Naive thymus-derived CD4-positive, alpha-beta T cell (primary cell): ENCODE data around the gene DDC. TPM values are rescaled to one million over a fixed set of nuclear protein-coding genes. Genes with fewer than 3 reads are reported as not detected.

Source experiments
- ATAC-seq: fragments of 150-1000 bp; cut with Tn5 transposase; 2 replicates; pipeline ENCODE4 v1.10.0; 2021; ENCODE audit warnings: mild to moderate bottlenecking, moderate library complexity
- CTCF ChIA-PET: fragments of 350-600 bp; sonication (Branson Sonifier 250); formaldehyde crosslinking; loops from one replicate; lab custom pipeline; 2021; ENCODE audit warnings: antibody characterized with exemption; lab: Charles Lee
- POLR2A ChIA-PET: fragments of 350-600 bp; sonication (Branson Sonifier 250); formaldehyde crosslinking; loops from one replicate; lab custom pipeline; 2021; ENCODE audit warnings: antibody characterized with exemption, inconsistent platforms; lab: Charles Lee
- DNase-seq, 9 donors: peaks; one replicate each; pipeline versions ENCODE4 v3.0.0 to v3.0.0-alpha.2; 2020 to 2022; ENCODE audit warnings: mixed read lengths in 1 of 9
- H3K27ac ChIP-seq: one replicate; pipeline ENCODE4 v1.7.0; 2013; ENCODE audit warnings: mild to moderate bottlenecking, low read depth, low read length, moderate library complexity
- H3K27me3 ChIP-seq, 2 donors: one replicate each; pipeline ENCODE4 v1.7.0; 2013; ENCODE audit warnings: low read length in 2 of 2, mild to moderate bottlenecking in 2 of 2, moderate library complexity in 2 of 2; ENCODE audit not compliant: control insufficient read depth in 2 of 2, insufficient read depth in 2 of 2
- H3K36me3 ChIP-seq, 3 experiments: 1 replicate in 2 of 3; 2 replicates in 1 of 3; pipeline ENCODE4 v1.7.0; 2013; ENCODE audit warnings: low read length in 3 of 3, mild to moderate bottlenecking in 3 of 3, moderate library complexity in 1 of 3; ENCODE audit not compliant: insufficient read depth in 3 of 3, control insufficient read depth in 2 of 3
- H3K4me1 ChIP-seq, 2 donors: one replicate each; pipeline ENCODE4 v1.7.0; 2013; ENCODE audit warnings: low read length in 2 of 2, mild to moderate bottlenecking in 2 of 2, moderate library complexity in 1 of 2; ENCODE audit not compliant: control insufficient read depth in 2 of 2, insufficient read depth in 2 of 2
- H3K4me3 ChIP-seq: 2 replicates; pipeline ENCODE4 v1.7.0; 2013; ENCODE audit warnings: mild to moderate bottlenecking, low read length
- H3K9me3 ChIP-seq, 3 experiments: 1 replicate in 2 of 3; 2 replicates in 1 of 3; pipeline ENCODE4 v1.7.0; 2013; ENCODE audit warnings: low read length in 3 of 3; ENCODE audit not compliant: control insufficient read depth in 2 of 3
- H3K27ac Mint-ChIP-seq, 9 donors: one replicate each; pipeline ENCODE4 v1.8.0; 2020 to 2022; ENCODE audit warnings: mixed read lengths in 9 of 9, mild to moderate bottlenecking in 8 of 9, moderate library complexity in 5 of 9, inconsistent platforms in 2 of 9
- H3K27me3 Mint-ChIP-seq, 5 donors: one replicate each; pipeline ENCODE4 v1.8.0; 2021 to 2022; ENCODE audit warnings: mixed read lengths in 5 of 5, mild to moderate bottlenecking in 1 of 5
- H3K36me3 Mint-ChIP-seq, 5 donors: one replicate each; pipeline ENCODE4 v1.8.0; 2020 to 2022; ENCODE audit warnings: mixed read lengths in 5 of 5, mild to moderate bottlenecking in 3 of 5, inconsistent platforms in 1 of 5
- H3K4me1 Mint-ChIP-seq, 7 donors: one replicate each; pipeline ENCODE4 v1.8.0; 2020 to 2022; ENCODE audit warnings: mixed read lengths in 7 of 7, mild to moderate bottlenecking in 3 of 7, inconsistent platforms in 1 of 7
- H3K4me3 Mint-ChIP-seq, 10 donors: one replicate each; pipeline ENCODE4 v1.8.0; 2020 to 2022; ENCODE audit warnings: mild to moderate bottlenecking in 10 of 10, mixed read lengths in 10 of 10, moderate library complexity in 6 of 10, inconsistent platforms in 2 of 10
- H3K9me3 Mint-ChIP-seq, 11 donors: one replicate each; pipeline ENCODE4 v1.8.0; 2020 to 2022; ENCODE audit warnings: mixed read lengths in 11 of 11, mild to moderate bottlenecking in 4 of 11, inconsistent platforms in 1 of 11, moderate library complexity in 1 of 11
- intact Hi-C, 2 donors: fragments of 100-400 bp; cut with micrococcal nuclease; formaldehyde crosslinking; loops; one replicate each; pipeline ENCODE4 v1.15.1; 2023
- polyA plus RNA-seq, 2 donors: library from polyadenylated mRNA; unstranded; fragments of 300-500 nt; fragmentation: Illumina TruSeq; gene quantifications; one replicate each; pipeline ENCODE4 v1.2.3, GENCODE V29; 2021
- total RNA-seq, 6 experiments: library from RNA in 5 of 6; stranded (reverse) in 5 of 6; gene quantifications; 1 replicate in 5 of 6; 2 replicates in 1 of 6; pipeline ENCODE4 v1.2.3 and lab custom pipeline; 2021 to 2026

DDC gene
- total and polyA plus RNA-seq, 7 experiments from 2014 or later, result not detected

DNA sequence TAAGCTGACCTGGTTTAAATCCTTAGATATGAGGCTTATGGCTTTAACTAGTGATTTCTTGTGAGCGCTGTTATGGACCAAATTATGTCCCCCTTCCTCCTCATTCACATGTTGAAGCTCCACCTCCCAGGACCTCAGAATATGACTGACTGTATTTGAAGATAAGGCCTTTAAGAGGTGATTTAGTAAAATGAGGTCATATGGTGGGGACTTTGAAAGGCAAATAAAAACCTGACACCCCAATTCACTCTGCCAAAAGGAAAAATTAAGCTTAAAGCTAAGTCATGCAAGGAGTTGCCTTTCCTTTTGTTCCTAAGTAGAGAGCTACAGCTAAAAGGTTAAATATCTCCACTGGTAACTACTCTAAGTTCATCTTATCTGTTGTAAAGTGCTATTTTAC is 78.7 kb downstream of the DDC start:
- H3K27me3 Mint-ChIP-seq, result peaks cover 0 to 43% (median 4%) of the 10 kb centered on the region in 5 donors
- no peaks in the 10 kb centered on the region for H3K4me1 ChIP-seq
- H3K27ac Mint-ChIP-seq, result no peak overlapping the region

DNA sequence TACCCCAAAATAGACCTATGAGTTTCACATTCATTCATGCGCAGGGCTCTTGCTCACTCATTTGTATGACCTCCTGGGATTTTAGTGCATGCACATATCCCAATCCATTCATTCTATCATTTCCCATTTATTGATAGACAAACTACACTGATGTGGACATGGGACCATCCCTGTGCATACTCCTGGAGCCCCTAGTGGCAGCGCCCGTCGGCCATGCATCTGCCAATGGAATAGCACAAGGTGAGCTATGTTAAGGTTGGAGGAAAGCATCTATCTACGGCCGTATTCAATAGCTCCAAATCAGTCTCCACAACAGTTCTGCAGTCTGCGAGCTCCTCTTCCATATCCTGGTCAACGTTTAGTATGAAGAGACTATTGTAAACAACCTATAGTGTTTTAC is 83.3 kb downstream of the DDC start:
- no peak overlapping the region for H3K4me3 ChIP-seq
- intact Hi-C loops, result no loop called here
- no peaks in the 10 kb centered on the region for H3K4me1 ChIP-seq
- ChIA-PET CTCF (no interaction called here), POLR2A (no interaction called here)
- Mint-ChIP-seq H3K9me3 (no peaks in the 10 kb centered on the region), H3K4me3 (no peak overlapping the region), H3K27ac (no peak overlapping the region), H3K36me3 (no peaks in the 10 kb centered on the region), H3K27me3 (peaks cover 0 to 34% (median 0%) of the 10 kb centered on the region in 5 donors), H3K4me1 (no peaks in the 10 kb centered on the region)
- ATAC-seq (no peak), DNase-seq (no peak)
- H3K36me3 ChIP-seq, result no peaks in the 10 kb centered on the region
- H3K9me3 ChIP-seq, result no peaks in the 10 kb centered on the region
- no peak overlapping the region for H3K27ac ChIP-seq
- no peaks in the 10 kb centered on the region for H3K27me3 ChIP-seq

More for the DNA sequence above, 78.7 kb downstream of the DDC start:
- no peak overlapping the region for H3K27ac ChIP-seq
- ATAC-seq, result no peak
- POLR2A ChIA-PET, result no interaction called here
- Mint-ChIP-seq H3K4me3 (no peak overlapping the region), H3K36me3 (no peaks in the 10 kb centered on the region), H3K4me1 (no peaks in the 10 kb centered on the region), H3K9me3 (no peaks in the 10 kb centered on the region)
- DNase-seq, result no peak
- intact Hi-C loops, result no loop called here
- no peaks in the 10 kb centered on the region for H3K36me3 ChIP-seq
- H3K27me3 ChIP-seq, result no peaks in the 10 kb centered on the region
- CTCF ChIA-PET, result interaction anchor here (0.8 to 1.3 kb wide), 2 partner anchors 13 to 18 kb away, joined by 3 read pairs; no protein-coding TSS in a partner anchor
- no peaks in the 10 kb centered on the region for H3K9me3 ChIP-seq
- H3K4me3 ChIP-seq, result no peak overlapping the region

DNA sequence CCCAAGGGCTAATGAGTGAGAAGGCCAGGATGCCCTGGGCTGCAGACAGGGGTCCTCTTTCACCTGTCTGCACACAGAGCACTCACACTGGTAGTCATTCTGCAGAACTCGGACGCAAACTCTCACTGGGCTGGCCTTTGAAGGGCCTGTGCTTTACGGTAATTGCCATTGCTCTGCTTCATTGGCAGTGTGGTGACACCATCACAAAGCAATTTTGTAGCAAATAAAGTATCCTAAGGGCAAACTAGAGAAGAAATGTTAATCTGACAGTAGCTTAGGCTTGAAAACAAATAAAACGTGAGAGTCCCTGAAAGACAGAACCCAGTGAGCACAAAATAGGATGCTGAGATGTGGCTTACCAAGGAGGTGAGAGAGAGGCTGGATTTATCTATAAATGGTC is 84.4 kb downstream of the DDC start:
- intact Hi-C loops, result no loop called here
- ChIA-PET CTCF (no interaction called here), POLR2A (no interaction called here)
- peaks cover 0 to 26% (median 0%) of the 10 kb centered on the region in 5 donors for H3K27me3 Mint-ChIP-seq
- no peak overlapping the region for H3K4me3 Mint-ChIP-seq
- Histone ChIP-seq H3K4me3 (no peak overlapping the region), H3K27me3 (no peaks in the 10 kb centered on the region), H3K4me1 (no peaks in the 10 kb centered on the region), H3K36me3 (no peaks in the 10 kb centered on the region), H3K27ac (no peak overlapping the region), H3K9me3 (no peaks in the 10 kb centered on the region)
- H3K9me3 Mint-ChIP-seq, result no peaks in the 10 kb centered on the region
- ATAC-seq (no peak), DNase-seq (no peak)
- H3K27ac Mint-ChIP-seq, result no peak overlapping the region
- H3K36me3 Mint-ChIP-seq, result no peaks in the 10 kb centered on the region
- no peaks in the 10 kb centered on the region for H3K4me1 Mint-ChIP-seq

DNA sequence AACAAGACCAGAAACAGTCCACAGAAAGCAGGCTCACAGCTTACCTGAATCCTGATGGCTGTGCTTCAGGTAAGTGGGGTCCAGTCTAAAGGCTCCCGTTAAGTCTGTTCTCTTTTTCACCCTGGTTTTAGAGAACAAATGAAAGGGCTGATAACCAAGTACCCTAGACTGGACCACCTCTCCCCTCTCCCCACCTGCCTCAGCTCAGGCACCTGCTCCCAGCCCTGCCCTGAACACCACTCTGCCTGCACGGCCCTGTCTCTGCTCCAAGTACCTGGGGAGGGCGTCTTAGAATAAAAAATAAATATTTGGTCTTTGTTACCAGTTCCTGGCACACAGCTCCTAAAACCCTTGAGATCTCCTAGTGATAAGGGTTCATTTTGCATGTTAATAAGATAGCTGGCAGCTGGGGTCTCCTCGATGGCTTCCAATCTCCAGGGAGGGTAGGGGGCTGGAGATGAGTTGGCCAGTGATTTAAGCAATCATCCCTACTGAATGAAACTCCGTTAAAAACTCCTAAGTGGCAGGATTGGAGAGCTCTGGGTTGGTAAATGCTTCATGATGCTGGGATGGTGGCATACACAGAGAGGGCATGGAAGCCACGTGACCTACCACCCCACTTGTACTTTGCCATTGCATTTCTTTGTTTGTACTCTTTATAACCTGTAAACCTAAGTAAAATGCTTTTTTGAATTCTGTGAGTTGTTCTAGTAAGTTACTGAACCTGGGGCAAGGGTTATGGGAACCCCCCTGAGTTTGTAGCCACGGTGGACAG is 85.3 kb downstream of the DDC start:
- no peaks in the 10 kb centered on the region for H3K4me1 ChIP-seq
- ChIA-PET POLR2A (no interaction called here), CTCF (no interaction called here)
- ATAC-seq, result no peak
- no peak overlapping the region for H3K4me3 ChIP-seq
- H3K27ac Mint-ChIP-seq, result no peak overlapping the region
- intact Hi-C loops, result no loop called here
- no peak for DNase-seq
- no peaks in the 10 kb centered on the region for H3K36me3 Mint-ChIP-seq
- H3K27me3 Mint-ChIP-seq, result peaks cover 0 to 20% (median 0%) of the 10 kb centered on the region in 5 donors
- no peaks in the 10 kb centered on the region for H3K4me1 Mint-ChIP-seq
- H3K9me3 Mint-ChIP-seq, result no peaks in the 10 kb centered on the region
- H3K9me3 ChIP-seq, result no peaks in the 10 kb centered on the region
- no peaks in the 10 kb centered on the region for H3K27me3 ChIP-seq
- no peaks in the 10 kb centered on the region for H3K36me3 ChIP-seq
- H3K27ac ChIP-seq, result no peak overlapping the region
- H3K4me3 Mint-ChIP-seq, result no peak overlapping the region

DNA sequence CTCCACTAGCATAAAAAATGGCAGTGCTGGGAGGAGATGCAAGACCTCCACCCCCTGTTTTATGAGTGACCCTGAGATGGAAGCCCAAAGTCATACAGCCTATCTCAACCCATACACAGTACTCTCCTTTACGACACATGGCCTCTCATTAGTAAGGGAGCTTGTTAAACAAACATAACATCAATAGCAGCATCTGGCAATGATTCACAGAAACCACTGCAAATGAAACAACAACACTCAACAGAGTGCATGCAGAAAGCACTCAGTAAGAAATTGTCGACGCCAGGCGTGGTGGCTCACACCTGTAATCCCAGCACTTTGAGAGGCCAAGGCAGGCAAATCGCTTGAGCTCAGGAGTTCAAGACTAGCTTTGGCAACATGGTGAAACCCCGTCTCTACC is 87.6 kb downstream of the DDC start:
- POLR2A ChIA-PET, result no interaction called here
- peaks cover 0 to 14% (median 0%) of the 10 kb centered on the region in 5 donors for H3K27me3 Mint-ChIP-seq
- CTCF ChIA-PET, result interaction anchor here (0.6 to 1.2 kb wide), 2 partner anchors 9 to 332 kb away, joined by 4 read pairs; no protein-coding TSS in a partner anchor
- H3K4me1 Mint-ChIP-seq, result no peaks in the 10 kb centered on the region
- H3K27me3 ChIP-seq, result no peaks in the 10 kb centered on the region
- DNase-seq (no peak), ATAC-seq (no peak)
- H3K9me3 ChIP-seq, result no peaks in the 10 kb centered on the region
- no peak overlapping the region for H3K27ac ChIP-seq
- H3K4me3 Mint-ChIP-seq, result no peak overlapping the region
- no peaks in the 10 kb centered on the region for H3K36me3 Mint-ChIP-seq
- intact Hi-C loops, result no loop called here
- H3K36me3 ChIP-seq, result no peaks in the 10 kb centered on the region
- no peak overlapping the region for H3K4me3 ChIP-seq
- H3K4me1 ChIP-seq, result no peaks in the 10 kb centered on the region
- H3K9me3 Mint-ChIP-seq, result no peaks in the 10 kb centered on the region
- no peak overlapping the region for H3K27ac Mint-ChIP-seq

DNA sequence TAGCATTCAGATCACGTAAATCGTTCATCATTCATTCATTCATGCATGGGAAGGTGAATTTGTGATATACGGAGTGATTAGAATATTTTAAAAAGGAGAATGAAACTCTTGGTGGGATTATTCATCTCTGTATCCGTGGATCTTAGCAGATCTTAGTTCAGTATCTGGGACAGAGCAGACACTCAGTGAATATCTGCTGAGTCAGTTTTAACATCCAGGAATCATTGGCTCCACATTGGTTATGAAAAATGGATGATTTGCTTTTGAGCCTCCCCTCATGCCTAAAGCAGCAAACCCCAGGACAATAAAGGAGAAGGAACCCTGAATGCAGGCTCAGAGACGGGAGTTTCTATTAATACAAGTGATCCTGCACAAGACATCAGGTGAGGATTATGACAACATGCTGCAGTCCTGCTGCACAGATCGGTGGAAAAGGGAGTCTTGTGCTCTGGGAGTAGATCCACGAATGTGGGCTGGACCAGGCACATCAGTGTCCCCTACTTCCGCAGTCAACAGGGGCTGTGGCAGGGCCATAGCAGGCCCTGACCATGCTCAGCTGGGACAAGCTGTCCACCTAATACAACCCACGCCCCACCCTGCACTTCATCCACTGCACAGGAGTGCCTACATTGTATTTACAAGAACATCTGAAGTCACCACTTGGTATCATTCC is 88.1 kb downstream of the DDC start:
- H3K27ac Mint-ChIP-seq, result no peak overlapping the region

More for the DNA sequence above, 88.1 kb downstream of the DDC start:
- intact Hi-C loops, result no loop called here
- no peaks in the 10 kb centered on the region for H3K9me3 Mint-ChIP-seq
- POLR2A ChIA-PET, result no interaction called here
- no peaks in the 10 kb centered on the region for H3K4me1 Mint-ChIP-seq
- CTCF ChIA-PET, result interaction anchor here (0.6 kb wide), 1 partner anchor 332 kb away, joined by 4 read pairs; no protein-coding TSS in a partner anchor
- Histone ChIP-seq H3K4me3 (no peak overlapping the region), H3K27me3 (no peaks in the 10 kb centered on the region), H3K4me1 (no peaks in the 10 kb centered on the region), H3K9me3 (no peaks in the 10 kb centered on the region), H3K27ac (no peak overlapping the region), H3K36me3 (no peaks in the 10 kb centered on the region)
- no peak overlapping the region for H3K4me3 Mint-ChIP-seq
- no peak for ATAC-seq
- H3K27me3 Mint-ChIP-seq, result peaks cover 0 to 14% (median 0%) of the 10 kb centered on the region in 5 donors
- H3K36me3 Mint-ChIP-seq, result no peaks in the 10 kb centered on the region
- DNase-seq, result no peak
